CD4-positive, alpha-beta T cell treated with Interleukin-12 subunit alpha and Interleukin-12 subunit beta, for 1 hour (primary cell): ENCODE measurements around the gene TSPAN14.
"Not testable (repeated sequence)": the region's sequence is repeated elsewhere in the genome, so short reads cannot be mapped to it uniquely, and the experiment has no call there.

Experiments
- DNase-seq: peaks from one replicate; pipeline ENCODE4 v3.0.0-alpha.2; 2020

TSPAN14 gene, protein sequence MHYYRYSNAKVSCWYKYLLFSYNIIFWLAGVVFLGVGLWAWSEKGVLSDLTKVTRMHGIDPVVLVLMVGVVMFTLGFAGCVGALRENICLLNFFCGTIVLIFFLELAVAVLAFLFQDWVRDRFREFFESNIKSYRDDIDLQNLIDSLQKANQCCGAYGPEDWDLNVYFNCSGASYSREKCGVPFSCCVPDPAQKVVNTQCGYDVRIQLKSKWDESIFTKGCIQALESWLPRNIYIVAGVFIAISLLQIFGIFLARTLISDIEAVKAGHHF

GRCh38 chr10:80453842-80454512 lies at the start of gene TSPAN14:
Gene TSPAN14 (plus strand): TSS chr10:80454310. CDS start chr10:80489234, 34,924 bp downstream.
- peak; percentile 85 for DNase-seq

- DNase-seq: no peak
Observed at GRCh38 chr10:80405035-80405434, 49.1 kb upstream of the TSPAN14 start.

DNA sequence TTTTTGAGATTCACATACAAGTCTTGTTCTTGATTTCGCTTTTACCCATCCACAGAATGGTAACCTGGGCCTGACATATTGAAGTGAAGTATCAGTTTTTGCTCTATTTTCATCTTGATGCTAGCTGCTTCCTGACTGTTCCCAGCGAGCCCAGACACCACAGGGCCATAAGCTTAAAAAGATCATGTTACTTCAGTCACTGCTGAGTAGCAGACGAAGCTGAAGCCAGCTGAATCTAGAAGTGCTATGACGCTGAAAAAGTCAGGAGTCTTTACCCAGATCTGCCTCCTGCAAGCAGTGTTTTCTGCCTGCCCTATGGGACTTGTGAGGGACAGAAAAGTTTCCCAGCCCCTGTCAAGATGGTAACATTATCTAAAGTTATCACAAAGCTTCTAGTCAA lies 48.5 kb upstream of the TSPAN14 start:
- no peak for DNase-seq

DNA sequence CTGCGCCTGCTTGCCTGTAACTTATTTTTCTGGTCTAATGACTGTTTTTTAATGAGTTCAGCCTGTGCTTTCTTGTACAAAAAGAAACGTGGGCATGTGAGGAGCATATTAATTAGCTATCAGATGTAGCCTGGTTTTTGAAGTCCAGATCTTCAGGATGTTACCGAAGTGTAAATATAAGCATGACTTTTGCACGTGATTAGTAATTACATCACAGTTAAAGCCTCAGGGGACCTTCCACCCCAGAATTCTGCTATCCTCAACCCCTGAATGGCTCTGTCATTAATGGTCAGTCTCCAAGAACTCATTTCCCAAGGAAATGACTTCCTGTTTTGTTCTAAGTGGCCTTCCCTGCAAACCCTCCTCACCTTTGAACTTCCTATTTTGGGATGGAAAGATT lies 47.9 kb upstream of the TSPAN14 start:
- no peak for DNase-seq

GRCh38 chr10:80407812-80408241 lies 46.3 kb upstream of the TSPAN14 start:
- DNase-seq: no peak

GRCh38 chr10:80408242-80409101 lies 45.6 kb upstream of the TSPAN14 start, which contains the start of gene PRXL2A:
Gene PRXL2A (plus strand): TSS chr10:80408551. CDS start chr10:80420468, 11,917 bp downstream.
- peak; percentile 78 for DNase-seq

DNA sequence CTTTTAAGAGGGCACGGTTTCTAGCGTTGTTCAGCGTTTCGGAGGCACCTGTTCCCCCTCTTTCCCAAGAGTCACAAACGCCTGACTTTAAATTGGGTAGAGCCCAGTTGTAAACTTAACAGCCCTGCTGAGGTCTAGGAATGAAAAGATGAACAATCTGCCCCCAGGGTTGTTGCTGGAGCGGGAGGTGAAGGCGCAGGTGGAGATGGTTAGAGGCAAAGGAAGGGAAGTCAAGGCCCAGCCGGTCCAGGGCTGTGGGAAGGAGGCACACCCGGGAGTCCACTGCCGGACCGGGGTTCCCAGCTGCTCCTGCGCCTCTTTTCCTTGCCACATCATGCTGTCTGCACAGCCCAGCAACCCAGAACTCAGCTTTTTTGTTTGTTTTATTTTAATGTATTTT lies 45.0 kb upstream of the TSPAN14 start:
- DNase-seq: no peak

DNA sequence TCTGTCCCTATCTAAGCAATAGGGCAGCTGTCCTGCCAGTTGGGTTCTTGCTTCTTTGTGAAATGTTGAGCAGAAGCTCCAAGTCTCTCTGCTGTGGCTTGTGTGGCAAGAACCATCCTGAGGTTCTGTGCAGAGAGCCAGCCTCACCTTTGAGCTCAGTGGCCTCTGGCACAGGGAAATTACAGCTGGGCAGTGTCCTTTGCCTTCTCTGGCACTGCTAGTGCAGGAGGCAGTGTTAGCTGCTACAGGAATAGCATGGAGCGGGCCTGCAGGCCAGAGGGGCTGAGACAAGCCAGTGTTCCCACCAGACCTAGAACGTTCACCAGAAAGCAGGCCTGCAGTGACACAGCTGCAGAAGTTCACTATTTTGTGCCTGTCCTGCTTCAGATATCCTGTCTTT lies 44.0 kb upstream of the TSPAN14 start:
- no peak for DNase-seq

DNA sequence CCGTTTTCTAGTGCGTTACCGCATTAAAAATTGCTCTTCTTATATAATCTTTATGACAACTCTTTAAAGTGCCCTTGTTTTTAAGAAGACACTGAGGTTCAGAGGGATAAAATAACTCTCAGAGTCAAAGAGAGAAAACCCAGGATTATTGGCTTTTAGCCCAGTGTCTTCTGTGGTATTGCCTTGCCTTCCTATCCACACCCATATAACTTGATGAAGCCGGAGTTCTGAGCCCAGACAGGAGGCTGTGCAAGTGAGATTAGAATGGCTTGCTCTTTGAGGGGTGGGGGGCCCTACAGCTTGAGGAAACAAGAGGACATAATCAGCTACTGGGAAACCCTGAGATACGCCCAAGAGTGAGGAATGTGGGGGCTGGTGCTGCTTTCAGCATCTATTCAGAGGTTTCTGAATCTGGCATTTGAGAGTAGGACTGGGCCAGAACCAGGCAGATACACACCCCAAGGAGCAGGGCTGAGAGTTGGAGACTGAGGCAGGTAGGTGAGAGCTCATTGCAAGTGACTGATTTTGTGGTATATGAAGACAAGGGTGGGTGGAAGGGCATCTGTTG lies 43.4 kb upstream of the TSPAN14 start:
- no peak for DNase-seq

GRCh38 chr10:80411267-80411668 lies 42.8 kb upstream of the TSPAN14 start:
- DNase-seq: no peak

DNA sequence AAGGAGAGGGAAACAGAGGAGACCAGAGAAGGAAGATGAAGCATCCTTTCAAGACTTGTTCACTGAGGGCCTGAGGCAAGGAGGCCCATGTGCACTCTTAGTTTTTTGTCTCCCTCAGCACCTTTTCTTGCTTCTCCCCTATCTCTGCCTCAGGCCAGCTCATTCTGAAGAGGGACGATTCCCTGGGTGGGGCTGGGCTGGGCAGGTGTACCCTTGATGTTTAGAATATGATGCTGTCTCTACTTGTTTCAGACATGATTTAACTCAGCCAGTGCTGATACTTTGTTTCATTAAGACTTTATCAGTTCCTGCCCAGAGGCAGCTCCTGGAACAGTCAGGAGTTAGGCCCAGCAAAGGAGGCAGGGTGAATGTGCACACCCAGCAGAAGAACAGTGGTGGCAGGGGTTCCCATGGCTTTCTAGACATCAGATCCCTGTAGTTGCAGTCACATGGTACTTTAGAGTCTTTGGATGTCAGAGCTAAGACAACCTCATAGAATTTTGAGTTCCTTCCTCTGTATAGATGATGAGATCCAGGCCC lies 42.4 kb upstream of the TSPAN14 start:
- DNase-seq: no peak

DNA sequence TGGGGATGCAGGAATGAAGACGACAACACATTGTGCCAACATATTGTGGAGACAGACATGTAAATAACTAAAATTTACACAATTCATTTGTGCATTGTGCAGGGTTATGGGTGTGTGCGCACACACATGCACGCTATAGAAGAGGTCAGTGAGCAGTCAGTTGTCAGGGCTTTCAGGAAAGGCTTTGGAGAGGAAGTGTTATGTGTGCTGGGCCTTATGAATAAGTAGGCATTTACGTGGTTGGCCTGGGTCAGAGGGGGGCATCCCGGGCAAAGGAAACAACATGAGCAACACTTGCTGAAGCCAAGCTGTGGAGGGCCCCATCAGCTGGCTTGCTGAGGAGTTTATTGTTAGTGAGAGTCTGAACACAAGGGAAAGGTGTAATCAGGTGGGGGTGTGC lies 41.6 kb upstream of the TSPAN14 start:
- no peak for DNase-seq

DNA sequence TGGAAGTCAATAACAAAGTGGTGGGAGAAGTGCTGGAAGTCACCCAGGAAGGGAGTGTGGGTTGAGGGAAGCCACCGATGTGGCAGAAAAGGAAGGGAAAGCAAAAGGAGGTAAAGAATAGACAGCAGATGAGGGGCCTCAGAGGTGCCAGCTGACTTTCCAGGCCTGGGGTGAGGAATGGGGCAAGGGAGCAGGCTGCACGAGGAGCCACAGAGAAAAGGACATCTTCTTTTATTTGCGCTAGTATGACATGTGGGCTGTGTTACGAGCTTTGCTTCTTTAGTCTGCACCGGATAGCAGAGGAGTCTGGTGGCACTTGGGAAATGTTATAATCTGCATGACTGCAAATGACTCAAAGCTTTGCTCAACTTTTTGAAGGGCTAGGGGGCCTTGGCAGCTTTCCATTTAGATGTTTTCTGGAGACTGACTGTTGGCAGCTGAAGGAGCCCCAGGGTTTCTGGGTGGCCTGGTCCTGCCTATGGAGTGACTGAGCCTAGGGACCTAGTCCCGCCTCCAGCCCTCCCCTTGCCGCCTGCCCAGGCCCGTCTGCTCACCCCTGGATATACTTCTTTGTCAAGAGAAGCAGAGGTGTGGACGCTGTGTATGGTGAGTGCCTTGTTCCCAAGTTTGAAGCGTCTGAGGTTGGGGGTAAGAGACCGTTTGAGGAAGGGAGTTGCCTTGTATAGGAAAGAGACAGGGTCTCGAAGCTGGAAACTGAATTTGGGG lies 40.7 kb upstream of the TSPAN14 start:
- no peak for DNase-seq

DNA sequence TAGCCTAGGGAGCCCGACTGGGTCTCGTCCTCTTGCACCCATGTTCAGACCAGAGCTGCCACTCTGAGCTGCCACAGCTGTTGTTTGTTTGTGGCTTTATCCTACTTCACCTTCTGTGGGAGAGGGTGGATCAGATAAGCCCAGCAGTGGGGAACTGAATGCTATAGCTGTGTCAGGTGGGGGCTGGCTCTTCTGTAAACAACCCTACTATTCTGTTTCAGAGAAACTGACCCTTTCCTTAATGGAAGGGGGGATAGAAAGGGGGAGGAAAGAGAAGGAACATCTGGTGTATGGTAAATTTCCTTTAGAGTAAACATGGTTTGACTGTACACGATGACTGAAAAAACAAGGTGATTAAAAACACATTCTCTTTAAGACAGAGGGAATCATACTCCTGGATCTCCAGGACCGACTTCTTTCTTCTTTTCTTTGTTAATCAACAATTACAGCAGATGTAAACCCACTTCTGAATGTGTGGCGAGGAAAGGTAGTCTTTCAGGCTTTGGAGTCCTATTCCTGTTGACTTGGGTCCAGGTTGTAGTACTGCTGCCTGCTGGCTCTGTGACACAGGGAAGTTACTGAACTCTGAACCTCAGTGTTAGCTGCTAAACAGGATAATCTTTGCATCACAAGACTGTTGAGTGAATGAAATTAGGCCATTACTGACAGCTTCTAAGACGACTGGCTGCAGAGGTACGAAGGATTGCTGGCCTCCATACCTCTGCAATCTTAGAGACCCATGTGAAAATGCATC lies 39.8 kb upstream of the TSPAN14 start:
- DNase-seq: no peak

- DNase-seq: no peak
Observed at GRCh38 chr10:80415734-80416478, 38.2 kb upstream of the TSPAN14 start.

- DNase-seq: no peak
Observed at GRCh38 chr10:80416479-80417098, 37.5 kb upstream of the TSPAN14 start.

GRCh38 chr10:80417256-80417655 lies 36.9 kb upstream of the TSPAN14 start:
- not testable (repeated sequence) for DNase-seq

DNA sequence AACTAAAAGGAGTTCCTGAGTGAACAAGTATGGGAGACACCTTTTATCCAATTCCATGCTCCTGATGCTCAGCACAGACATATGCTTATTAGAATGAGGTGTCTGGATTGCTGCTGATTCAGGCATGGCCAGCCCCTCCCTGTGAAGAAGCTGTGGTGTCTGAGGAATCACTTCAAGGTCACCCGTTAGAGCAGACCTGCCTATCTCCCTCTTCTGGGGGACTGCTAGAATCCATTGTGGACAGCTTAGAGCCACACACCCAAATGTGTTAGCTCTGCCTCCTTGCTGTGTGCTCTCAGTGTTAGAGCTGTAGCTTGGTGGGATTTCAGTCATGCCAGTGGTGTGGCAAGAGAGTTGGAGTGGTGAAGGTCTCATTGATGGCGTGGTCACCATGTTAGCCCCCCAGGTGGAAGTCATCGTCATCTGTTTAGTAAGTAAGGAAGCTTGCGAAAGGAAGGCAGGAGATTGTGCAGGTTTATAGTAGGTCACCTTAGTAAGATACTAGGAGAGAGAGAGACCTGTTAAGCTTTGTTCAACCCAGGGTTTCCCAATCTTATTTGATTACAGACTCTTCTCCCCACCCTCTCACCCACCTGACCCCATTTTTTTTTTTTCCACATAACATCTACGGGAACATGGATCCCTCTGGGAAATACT lies 32.9 kb upstream of the TSPAN14 start:
- no peak for DNase-seq

GRCh38 chr10:80421707-80422536 lies 32.2 kb upstream of the TSPAN14 start:
- no peak for DNase-seq
